Activated naive CD8-positive, alpha-beta T cell (primary cell): ENCODE measurements around the gene NCOA5.

Source experiments
- H3K27ac Mint-ChIP-seq: one replicate; pipeline ENCODE4 v1.8.0; 2021; ENCODE audit warnings: mixed read lengths
- H3K27me3 Mint-ChIP-seq: one replicate; pipeline ENCODE4 v1.8.0; 2021; ENCODE audit warnings: mixed read lengths
- H3K36me3 Mint-ChIP-seq: one replicate; pipeline ENCODE4 v1.8.0; 2021; ENCODE audit warnings: mixed read lengths
- H3K4me1 Mint-ChIP-seq: one replicate; pipeline ENCODE4 v1.8.0; 2021; ENCODE audit warnings: low read depth, mixed read lengths
- H3K4me3 Mint-ChIP-seq: one replicate; pipeline ENCODE4 v1.8.0; 2021; ENCODE audit warnings: mild to moderate bottlenecking, mixed read lengths
- H3K9me3 Mint-ChIP-seq: one replicate; pipeline ENCODE4 v1.8.0; 2021; ENCODE audit warnings: low read depth, mixed read lengths

Gene NCOA5

DNA sequence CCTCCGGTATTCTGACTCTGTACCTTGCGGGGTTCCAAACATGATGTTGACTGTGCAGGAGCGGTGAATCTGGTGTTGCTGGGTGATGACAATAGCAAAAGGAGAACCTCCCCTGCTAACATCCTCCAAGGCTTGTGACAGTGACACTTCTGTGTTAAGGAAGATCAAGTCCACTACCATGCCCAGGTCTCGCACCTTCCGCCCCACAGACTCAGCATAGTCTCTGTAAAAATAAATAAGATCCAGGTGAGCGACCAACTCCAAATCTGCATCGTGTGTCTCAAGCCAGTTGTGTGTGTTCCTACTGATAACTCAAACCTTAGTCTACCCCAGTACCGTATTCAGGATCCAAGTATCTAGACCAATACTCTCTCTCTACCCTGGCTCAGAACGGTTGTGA, 24.8 kb downstream of the NCOA5 start:
- Mint-ChIP-seq H3K27ac (no peak overlapping the region), H3K36me3 (peaks cover 49% of the 10 kb centered on the region), H3K9me3 (no peaks in the 10 kb centered on the region), H3K4me1 (peaks cover 37% of the 10 kb centered on the region), H3K4me3 (no peak overlapping the region), H3K27me3 (no peaks in the 10 kb centered on the region)

- Mint-ChIP-seq H3K9me3 (no peaks in the 10 kb centered on the region), H3K27me3 (peaks cover 5% of the 10 kb centered on the region), H3K4me3 (no peak overlapping the region), H3K4me1 (peaks cover 50% of the 10 kb centered on the region), H3K36me3 (peaks cover 50% of the 10 kb centered on the region), H3K27ac (no peak overlapping the region)
Observed at GRCh38 chr20:46063652-46064054, 26.1 kb downstream of the NCOA5 start.

DNA sequence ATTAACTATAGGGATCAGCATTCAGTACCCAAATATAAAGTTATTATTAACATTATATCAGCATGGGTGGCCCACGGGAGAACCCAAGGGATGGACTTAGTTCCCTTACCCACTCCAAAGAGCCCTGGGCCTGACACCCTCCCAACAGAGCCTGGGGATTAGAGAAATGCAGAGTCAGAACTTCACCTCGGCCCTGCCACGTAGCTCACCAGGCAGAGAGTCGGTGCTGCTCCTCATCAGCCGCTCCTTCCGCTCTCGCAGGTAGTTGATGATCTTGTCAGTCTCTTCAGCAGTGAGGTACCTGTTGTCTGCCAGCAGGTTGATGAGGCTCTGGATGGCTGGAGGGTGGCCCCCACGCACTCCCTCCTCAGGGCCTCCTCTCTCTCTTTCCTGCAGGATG, 26.6 kb downstream of the NCOA5 start:
- peaks cover 5% of the 10 kb centered on the region for H3K27me3 Mint-ChIP-seq
- no peak overlapping the region for H3K27ac Mint-ChIP-seq
- H3K9me3 Mint-ChIP-seq, result no peaks in the 10 kb centered on the region
- H3K4me3 Mint-ChIP-seq, result no peak overlapping the region
- peaks cover 46% of the 10 kb centered on the region for H3K36me3 Mint-ChIP-seq
- peaks cover 52% of the 10 kb centered on the region for H3K4me1 Mint-ChIP-seq

DNA sequence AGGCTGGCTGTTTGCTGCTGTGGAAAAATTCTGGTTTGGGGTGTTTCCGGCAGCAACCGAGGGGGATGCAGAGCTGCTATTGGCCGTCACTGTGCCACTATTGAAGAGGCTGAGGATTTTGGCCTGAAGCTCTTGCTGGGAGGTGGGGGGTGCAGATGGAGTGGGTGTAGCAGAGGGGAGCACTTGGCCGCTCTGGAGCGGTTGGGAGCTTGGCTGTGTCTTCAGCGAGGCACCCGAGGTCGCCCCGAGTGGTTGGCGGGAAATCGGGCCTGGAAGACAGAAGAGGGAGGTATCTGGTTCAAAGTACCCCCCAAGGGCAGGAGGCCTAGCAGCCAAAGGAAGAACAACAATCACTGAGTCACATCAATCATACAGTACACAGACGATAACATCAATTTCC, 27.1 kb downstream of the NCOA5 start:
- Mint-ChIP-seq H3K4me1 (peaks cover 54% of the 10 kb centered on the region), H3K27me3 (peaks cover 5% of the 10 kb centered on the region), H3K27ac (no peak overlapping the region), H3K4me3 (no peak overlapping the region), H3K36me3 (peaks cover 46% of the 10 kb centered on the region), H3K9me3 (no peaks in the 10 kb centered on the region)

DNA sequence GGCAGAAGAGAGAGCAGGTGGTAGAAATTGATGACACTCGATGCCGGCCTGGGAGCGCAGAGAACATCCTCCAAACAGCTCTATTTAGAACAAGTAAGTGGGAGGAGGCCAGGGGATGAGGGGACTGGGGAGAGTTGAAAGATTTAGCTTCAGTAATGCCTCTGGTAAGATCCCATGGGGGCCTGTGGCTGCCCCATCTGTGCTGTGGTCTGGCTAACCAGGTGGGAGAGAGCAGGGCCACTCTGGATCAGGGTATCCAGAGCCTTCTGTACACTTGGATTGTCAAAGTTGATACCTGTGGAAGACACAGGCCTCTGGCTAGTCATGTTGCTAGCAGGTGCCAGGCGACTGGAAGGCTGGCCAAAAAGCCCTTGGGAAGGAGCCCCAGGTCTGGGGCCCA, 27.6 kb downstream of the NCOA5 start:
- Mint-ChIP-seq H3K4me3 (no peak overlapping the region), H3K27ac (no peak overlapping the region), H3K9me3 (no peaks in the 10 kb centered on the region), H3K36me3 (peaks cover 46% of the 10 kb centered on the region), H3K27me3 (peaks cover 5% of the 10 kb centered on the region), H3K4me1 (peaks cover 54% of the 10 kb centered on the region)

- Mint-ChIP-seq H3K4me1 (peaks cover 54% of the 10 kb centered on the region), H3K36me3 (peaks cover 44% of the 10 kb centered on the region), H3K27ac (no peak overlapping the region), H3K27me3 (peaks cover 8% of the 10 kb centered on the region), H3K9me3 (no peaks in the 10 kb centered on the region), H3K4me3 (peak overlapping the region; percentile 44)
Observed at GRCh38 chr20:46060975-46061374, 28.8 kb downstream of the NCOA5 start.

- Mint-ChIP-seq H3K27me3 (peaks cover 11% of the 10 kb centered on the region), H3K36me3 (peaks cover 41% of the 10 kb centered on the region), H3K9me3 (no peaks in the 10 kb centered on the region), H3K4me1 (peaks cover 56% of the 10 kb centered on the region), H3K4me3 (peak overlapping the region; percentile 4), H3K27ac (no peak overlapping the region)
Observed at GRCh38 chr20:46060301-46060881, 29.4 kb downstream of the NCOA5 start.

DNA sequence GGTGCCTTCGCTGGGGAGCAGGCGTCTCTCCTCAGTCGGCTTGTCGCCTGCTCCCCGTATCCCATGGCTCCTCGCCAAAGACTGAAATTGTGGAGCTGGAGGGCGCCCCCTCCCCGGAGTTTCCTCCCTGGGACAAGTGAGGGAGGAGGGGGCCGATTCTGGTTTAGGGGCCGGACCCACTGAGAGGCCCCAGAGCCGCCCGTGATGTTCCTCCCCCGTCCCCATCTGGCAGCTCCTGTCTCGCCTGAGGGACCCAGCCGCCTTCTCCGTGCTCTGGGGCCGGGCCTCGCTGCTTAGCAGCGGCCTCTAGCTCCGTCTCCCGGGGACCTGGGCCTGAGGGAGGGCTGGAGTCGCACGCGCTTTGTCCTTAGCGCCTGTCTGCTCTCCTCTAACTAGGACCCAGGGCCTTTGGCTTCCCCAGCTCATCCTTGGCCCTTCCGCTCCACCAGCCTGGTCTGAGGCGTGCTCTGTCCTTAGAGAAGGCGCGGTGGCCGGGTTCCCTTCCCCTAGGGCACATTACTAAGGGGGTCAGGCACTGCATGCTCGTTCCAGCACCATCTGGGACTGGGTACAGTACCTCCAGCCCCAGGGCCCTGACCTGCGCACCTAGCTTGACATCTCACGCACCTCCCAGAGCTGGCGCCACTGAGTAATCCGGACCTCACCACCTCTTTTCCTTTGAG, 31.0 kb downstream of the NCOA5 start:
- Mint-ChIP-seq H3K27ac (no peak overlapping the region), H3K9me3 (no peaks in the 10 kb centered on the region), H3K36me3 (peaks cover 30% of the 10 kb centered on the region), H3K27me3 (peaks cover 14% of the 10 kb centered on the region), H3K4me3 (no peak overlapping the region), H3K4me1 (peaks cover 53% of the 10 kb centered on the region)

DNA sequence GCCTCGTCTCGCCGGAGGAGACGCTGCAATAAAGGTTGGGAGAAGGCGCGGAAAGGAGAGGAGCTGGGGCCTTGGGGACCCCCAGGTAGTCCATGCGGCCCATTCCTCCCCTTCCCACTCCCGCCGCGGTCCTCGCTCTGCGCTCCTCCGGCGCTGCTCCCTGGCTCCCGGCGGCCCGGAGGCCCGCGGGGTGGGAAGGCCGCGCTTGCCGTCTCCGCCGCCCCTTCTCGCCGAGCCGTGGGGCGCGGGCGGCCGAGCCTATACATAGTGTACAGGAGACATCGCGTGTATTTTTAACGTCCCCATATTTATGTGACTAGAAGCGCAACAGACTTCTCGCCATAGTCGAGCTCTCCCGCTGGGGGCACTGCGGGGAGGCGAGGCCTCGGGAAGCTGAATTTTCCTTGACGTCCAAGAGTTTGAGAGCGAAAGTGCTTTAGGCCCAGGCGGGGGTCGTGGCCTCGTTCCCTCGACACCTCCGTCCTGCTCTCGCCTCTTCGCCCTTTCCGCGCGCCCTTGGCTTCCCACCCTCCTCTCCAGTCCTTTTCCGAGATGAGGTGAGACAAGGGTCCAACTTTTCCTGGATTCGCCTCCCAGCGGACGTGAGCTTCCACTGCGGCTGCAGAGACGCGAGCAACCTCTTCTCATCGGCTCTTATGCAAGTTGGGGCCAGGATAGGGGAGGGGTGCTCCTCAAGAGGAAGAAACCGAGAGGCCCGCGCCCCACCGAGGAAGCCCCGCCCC, 31.7 kb downstream of the NCOA5 start:
- Mint-ChIP-seq H3K27ac (no peak overlapping the region), H3K4me3 (peak overlapping the region; percentile 30), H3K4me1 (peaks cover 49% of the 10 kb centered on the region), H3K27me3 (peaks cover 16% of the 10 kb centered on the region), H3K36me3 (peaks cover 24% of the 10 kb centered on the region), H3K9me3 (no peaks in the 10 kb centered on the region)

DNA sequence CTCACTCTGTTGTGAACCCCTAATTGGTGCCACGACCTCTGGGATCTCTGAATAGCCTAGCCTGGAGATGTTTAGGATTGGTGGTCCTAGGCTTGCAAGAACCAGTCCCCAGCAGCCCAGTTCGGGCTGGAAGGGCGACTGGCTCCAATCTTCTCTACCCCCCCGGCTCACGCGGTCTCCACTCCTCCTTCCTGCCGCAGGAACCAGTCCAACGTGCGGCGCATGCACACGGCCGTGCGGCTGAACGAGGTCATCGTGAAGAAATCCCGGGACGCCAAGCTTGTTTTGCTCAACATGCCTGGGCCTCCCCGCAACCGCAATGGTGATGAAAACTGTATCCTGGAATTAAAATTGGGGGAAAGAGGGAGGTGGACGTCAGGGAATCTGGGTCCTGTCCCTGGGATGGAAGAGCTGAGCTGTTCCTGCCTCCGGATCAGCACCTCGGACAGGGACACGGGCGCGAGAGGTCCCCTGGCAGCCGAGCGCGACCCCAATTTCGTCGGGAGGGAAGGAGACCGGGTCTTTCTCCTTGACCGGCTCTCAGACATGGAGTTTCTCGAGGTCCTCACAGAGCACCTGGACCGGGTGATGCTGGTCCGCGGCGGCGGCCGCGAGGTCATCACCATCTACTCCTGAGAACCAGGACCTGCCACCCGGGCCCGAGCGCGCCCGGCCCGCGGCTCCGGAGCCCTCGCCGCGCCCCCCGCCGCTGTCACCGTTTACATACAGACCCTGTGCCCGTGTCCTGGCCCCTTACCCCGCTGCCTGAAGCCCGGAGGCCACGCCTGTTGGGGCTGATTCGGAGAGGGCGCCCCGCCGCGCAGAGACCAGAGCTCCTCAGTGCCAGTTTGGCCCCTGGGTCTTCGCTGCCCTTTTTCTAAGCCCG, 32.5 kb downstream of the NCOA5 start:
- Mint-ChIP-seq H3K4me3 (no peak overlapping the region), H3K9me3 (no peaks in the 10 kb centered on the region), H3K4me1 (peaks cover 43% of the 10 kb centered on the region), H3K36me3 (peaks cover 24% of the 10 kb centered on the region), H3K27me3 (peaks cover 16% of the 10 kb centered on the region), H3K27ac (no peak overlapping the region)

DNA sequence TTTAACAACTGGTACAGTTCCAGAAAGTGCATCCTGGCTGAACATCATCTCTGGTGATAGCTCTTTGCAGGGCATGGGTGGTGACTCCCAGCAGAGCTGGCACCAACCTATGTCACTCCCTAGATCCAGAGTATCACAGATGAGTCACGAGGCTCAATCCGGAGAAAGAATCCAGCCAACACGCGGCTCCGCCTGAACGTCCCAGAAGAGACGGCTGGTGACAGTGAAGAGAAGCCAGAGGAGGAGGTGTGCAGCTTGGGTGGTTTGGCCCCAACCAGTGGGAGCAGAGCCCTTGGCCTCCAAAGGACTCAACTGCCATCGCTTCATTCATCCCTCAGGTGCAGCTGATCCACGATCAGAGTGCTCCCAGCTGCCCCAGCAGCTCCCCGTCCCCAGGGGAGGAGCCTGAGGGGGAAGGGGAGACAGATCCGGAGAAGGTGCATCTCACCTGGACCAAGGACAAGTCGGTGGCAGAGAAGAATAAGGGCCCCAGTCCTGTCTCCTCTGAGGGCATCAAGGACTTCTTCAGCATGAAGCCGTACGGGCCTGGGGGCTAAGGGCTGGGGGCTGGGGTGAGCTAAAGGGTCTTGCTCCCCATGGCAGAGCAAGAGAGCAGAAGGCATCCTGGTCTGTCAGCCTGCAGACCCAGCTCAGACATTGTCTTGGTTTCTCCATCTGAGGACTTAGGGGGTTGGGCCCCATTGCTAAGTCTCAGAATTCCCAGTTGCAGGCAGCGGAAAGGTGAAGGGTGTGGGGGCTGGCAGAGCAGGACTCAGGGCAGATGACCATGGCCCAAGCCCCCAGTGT, 33.5 kb downstream of the NCOA5 start:
- Mint-ChIP-seq H3K27me3 (peaks cover 16% of the 10 kb centered on the region), H3K9me3 (no peaks in the 10 kb centered on the region), H3K4me1 (peaks cover 34% of the 10 kb centered on the region), H3K36me3 (peaks cover 16% of the 10 kb centered on the region), H3K27ac (no peak overlapping the region), H3K4me3 (no peak overlapping the region)

DNA sequence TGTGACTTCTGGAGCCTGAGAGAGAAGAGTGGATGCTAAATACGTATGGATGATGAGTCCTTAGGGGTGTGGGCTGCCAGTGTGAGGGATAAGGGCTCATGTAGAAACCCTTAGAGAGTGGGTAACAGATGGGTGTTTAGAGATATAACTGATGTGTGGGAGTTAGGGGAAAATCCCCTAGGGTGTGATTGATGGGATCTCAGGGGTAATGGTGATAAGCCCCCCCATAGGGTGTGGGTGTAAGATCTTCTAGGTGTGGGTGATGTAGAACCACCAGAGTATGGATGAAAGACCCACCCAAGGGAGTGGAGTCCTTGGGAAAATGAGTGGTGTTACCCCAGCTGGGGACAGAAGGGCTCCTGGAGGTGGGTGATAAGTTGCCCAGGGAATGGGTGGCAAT, 34.5 kb downstream of the NCOA5 start:
- peaks cover 19% of the 10 kb centered on the region for H3K27me3 Mint-ChIP-seq
- no peak overlapping the region for H3K27ac Mint-ChIP-seq
- H3K4me3 Mint-ChIP-seq, result no peak overlapping the region
- H3K36me3 Mint-ChIP-seq, result peaks cover 10% of the 10 kb centered on the region
- H3K4me1 Mint-ChIP-seq, result peaks cover 24% of the 10 kb centered on the region
- H3K9me3 Mint-ChIP-seq, result no peaks in the 10 kb centered on the region

DNA sequence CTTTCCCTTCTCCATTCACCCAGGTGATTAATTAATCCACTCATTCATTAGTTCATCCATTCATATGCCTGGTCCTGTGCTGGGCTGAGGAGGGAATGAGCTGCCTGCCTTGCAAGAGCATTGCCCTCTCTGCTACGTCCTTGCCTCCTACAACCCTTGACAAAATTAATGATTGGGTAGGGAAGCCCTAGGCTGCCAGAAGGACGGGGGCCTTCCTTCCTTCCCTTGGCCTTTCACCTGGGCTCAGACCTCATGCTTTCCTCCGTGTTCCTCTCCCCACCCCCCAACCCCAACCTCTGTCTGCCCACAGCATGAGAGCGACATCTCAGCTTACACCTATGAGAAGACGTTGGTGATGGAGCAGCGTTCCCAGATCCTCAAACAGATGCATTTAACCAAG, 35.2 kb downstream of the NCOA5 start:
- Mint-ChIP-seq H3K27ac (no peak overlapping the region), H3K36me3 (peaks cover 4% of the 10 kb centered on the region), H3K4me3 (no peak overlapping the region), H3K27me3 (peaks cover 19% of the 10 kb centered on the region), H3K4me1 (peaks cover 17% of the 10 kb centered on the region), H3K9me3 (no peaks in the 10 kb centered on the region)

GRCh38 chr20:46053416-46053815, 36.3 kb downstream of the NCOA5 start:
- Mint-ChIP-seq H3K4me3 (no peak overlapping the region), H3K9me3 (no peaks in the 10 kb centered on the region), H3K4me1 (peaks cover 8% of the 10 kb centered on the region), H3K27me3 (peaks cover 14% of the 10 kb centered on the region), H3K27ac (no peak overlapping the region), H3K36me3 (peaks cover 3% of the 10 kb centered on the region)
